RWPE1 (cell line): Measurements from ENCODE around the gene MAPK8.

ENCODE experiments used
- CTCF ChIA-PET: fragments of 350-600 bp; sonication (Branson Sonifier 250); formaldehyde crosslinking; extraction: SDS; loops from one replicate; lab custom pipeline; 2021; lab: Yijun Ruan, JAX
- POLR2A ChIA-PET: fragments of 400-600 bp; formaldehyde crosslinking; extraction: SDS; loops from one replicate; lab custom pipeline; 2020; ENCODE audit warnings: antibody characterized with exemption; ENCODE audit not compliant: low non-redundant PET; lab: Yijun Ruan, JAX
- DNase-seq: peaks from one replicate; pipeline ENCODE4 v3.0.0; 2012; ENCODE audit warnings: low spot score
- H3K27ac ChIP-seq: fragments of 450-650 bp; 2 replicates; pipeline ENCODE4 v1.5.1; 2017
- TF ChIP-seq, protein P1 (sequence below): fragments of 450-650 bp; conservative IDR thresholded peaks from 2 replicates; pipeline ENCODE4 v1.5.1; 2017; ENCODE audit warnings: low read depth, mild to moderate bottlenecking

Gene MAPK8

DNA sequence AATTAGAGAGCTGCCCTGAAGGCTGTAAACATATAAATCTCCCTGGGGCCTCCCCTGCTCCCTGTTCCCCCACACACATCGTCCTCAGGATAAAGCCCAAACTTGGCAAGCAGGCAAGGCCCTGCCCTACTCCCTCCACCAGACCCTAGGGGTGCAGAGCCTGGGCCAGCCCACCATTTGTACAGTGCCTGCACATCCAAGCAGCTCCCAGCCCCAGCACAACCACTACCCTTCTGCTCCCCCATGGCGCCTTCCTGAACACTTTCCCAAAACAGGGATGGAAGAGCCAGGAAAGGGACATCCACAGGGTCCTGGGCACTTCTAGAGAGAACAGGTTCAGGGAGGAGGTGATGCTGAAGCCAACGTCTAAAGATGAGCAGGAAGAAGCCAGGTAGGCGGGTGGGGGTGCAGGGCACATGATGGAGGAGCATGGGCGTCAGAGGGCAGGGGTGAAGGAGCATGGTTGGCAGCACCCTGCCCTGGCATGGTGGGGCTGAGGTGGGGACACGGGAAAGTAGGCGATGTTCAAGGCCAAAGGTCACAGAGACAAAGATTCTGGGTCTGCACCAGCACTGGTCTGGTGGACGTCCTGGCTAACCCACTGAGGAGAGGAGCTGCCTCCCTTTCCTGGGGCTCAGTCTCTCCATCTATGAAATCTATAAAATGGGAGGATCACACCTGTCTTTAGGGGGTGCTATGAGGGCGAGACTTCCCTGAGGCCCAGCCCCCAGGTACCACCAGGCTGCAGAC lies 157.8 kb downstream of the MAPK8 start:
- ChIA-PET POLR2A (no interaction called here), CTCF (interaction anchor here (0.9 kb wide), 1 partner anchor 192 kb away, joined by 3 read pairs; no protein-coding TSS in a partner anchor)
- no peak for DNase-seq
- H3K27ac ChIP-seq: peak overlapping the region; percentile 80
- TF ChIP-seq, protein P1, sequence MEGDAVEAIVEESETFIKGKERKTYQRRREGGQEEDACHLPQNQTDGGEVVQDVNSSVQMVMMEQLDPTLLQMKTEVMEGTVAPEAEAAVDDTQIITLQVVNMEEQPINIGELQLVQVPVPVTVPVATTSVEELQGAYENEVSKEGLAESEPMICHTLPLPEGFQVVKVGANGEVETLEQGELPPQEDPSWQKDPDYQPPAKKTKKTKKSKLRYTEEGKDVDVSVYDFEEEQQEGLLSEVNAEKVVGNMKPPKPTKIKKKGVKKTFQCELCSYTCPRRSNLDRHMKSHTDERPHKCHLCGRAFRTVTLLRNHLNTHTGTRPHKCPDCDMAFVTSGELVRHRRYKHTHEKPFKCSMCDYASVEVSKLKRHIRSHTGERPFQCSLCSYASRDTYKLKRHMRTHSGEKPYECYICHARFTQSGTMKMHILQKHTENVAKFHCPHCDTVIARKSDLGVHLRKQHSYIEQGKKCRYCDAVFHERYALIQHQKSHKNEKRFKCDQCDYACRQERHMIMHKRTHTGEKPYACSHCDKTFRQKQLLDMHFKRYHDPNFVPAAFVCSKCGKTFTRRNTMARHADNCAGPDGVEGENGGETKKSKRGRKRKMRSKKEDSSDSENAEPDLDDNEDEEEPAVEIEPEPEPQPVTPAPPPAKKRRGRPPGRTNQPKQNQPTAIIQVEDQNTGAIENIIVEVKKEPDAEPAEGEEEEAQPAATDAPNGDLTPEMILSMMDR: no peak

DNA sequence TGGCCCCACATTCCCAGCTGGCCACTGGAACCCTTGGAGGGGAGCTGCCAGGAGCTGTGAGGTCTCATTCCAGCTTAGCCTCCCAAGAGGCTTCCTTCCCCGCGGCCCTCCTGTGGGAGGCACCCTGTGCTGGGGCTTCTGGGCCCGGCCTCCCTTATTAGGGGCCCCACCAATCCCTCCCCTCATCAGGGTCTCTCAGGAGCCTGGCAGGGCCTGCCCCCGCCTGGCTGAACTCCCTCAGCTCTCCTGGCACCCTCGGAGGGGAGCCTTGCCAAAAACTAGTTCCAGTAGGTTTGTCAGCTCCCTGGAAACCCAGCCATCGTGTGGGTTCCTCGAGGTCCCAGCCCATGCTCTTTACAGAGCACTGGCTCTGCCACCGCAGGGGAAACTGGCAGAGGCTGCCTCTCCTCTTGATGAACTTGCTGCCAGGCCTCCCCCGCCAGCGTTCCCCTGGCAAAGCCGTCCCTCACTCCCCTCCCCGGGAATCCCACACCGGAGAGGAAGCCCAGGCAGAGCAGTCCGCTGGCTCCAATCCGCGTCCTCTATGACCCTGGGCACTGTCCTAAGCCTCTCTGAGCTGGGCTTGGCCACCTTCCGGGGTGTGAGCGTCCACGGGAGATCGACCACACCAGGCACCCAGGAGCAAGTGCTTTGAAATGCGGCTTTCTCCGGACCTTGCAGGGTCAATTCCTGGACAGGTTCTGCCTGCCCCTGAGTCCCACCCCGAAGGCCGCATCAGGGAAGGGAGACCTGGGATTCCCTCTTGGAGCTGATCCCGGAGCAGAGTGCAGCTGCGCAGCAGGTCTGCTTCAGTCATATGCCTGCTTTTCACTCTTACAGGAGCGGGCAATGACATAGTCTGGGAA lies 158.6 kb downstream of the MAPK8 start:
- H3K27ac ChIP-seq: peak overlapping the region; percentile 80
- ChIA-PET POLR2A (no interaction called here), CTCF (interaction anchor here (0.9 kb wide), 1 partner anchor 191 kb away, joined by 3 read pairs; no protein-coding TSS in a partner anchor)
- no peak for DNase-seq
- TF ChIP-seq, protein P1: no peak

DNA sequence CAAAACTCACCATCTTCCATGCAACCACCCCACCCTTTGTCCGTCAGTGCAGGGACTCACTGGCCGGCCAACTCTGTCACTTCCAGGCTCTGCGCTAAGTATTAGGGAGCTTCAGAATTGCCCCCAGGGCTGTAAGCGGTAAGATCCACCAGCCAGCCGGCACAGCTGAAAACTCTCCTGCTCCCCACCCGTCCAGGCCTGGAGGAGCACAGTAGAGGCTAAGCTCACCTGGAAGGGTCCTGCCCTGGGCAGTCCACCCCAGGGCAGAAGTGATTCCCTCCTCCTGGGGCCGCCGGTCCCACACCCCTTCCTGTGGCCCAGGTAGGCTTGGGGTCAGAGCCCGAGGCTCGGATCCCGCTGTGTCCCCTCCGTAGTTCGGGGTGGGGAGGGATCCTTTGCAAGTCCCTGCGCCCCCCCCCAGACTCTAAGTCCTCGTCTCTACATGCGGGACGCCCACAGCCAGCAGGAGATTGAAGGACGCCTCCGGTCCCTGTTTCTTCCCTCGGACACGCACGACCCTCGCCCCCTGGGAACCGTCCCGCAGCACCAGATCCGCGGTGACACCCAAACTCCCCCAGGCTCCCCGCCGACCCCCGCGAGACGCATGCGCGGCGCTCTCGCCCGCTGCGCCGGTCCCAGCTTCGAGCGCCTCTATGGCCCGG lies 159.5 kb downstream of the MAPK8 start:
- POLR2A ChIA-PET: interaction anchor here (0.6 kb wide), 1 partner anchor 35 kb away, joined by 3 read pairs; no protein-coding TSS in a partner anchor
- TF ChIP-seq, protein P1: no peak
- CTCF ChIA-PET: interaction anchor here (0.6 to 1.1 kb wide), 2 partner anchors 21 to 26 kb away, joined by 3 read pairs; no protein-coding TSS in a partner anchor

DNA sequence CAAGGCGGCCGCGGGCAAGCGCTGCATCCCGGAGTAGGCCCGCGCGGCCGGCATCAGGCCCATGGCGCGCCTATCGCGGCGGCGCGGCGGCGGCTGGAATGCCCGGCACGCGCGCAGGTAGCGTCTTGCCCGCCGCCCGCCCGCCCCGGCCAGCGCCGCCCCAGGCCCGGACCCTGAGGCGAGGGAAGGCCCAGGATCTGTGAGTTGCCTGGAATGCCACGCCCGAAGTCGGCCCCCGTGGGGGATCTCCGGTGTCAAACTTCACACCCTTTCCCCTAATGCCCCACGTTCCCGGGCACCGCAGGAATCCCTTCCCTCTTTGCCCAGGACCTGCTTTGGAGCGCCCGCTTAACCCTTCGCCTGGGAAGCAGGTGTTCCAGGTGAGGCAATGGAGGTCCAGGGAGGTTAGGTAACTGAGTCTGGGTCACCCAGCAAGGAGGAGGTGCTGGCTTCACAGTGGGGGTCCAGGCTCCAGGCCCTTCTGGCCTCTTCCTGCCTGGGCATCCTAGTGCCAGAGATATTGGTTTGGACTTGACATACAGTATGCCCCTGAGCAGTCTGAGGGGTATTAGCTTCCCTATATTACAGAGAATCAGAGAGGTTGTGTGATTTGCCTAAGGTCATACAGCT lies 160.2 kb downstream of the MAPK8 start:
- peak; percentile 48 for DNase-seq
- CTCF ChIA-PET: interaction anchor here (1.1 kb wide), 1 partner anchor 22 kb away, joined by 3 read pairs; no protein-coding TSS in a partner anchor
- POLR2A ChIA-PET: no interaction called here

More for the DNA sequence above, 159.5 kb downstream of the MAPK8 start:
- no peak for DNase-seq
- H3K27ac ChIP-seq: peak overlapping the region; percentile 80

DNA sequence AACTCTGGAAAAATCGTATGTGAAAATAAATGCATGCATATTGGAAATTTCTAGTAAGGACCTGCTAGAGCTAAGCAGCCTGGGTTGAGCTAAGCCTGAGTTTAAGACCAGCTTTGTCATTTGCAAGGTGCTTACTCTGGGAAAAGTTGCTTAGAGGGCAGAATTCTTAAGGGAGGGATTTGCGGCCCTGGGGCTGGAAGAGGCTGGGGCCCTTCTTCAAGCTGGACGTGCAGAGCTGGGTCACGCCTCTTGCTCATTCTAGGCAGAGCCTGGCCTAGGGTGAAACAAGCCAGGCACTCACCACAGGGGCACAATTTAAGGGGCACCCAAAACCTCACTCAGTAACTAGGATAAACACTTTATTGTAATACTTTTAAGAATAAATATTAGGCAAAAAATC lies 161.2 kb downstream of the MAPK8 start:
- ChIA-PET POLR2A (no interaction called here), CTCF (no interaction called here)
- peak overlapping the region; percentile 43; the same call in 1 of the 2 replicates for H3K27ac ChIP-seq
- no peak for DNase-seq
- TF ChIP-seq, protein P1: no peak

More for the DNA sequence above, 160.2 kb downstream of the MAPK8 start:
- peak overlapping the region; percentile 80 for H3K27ac ChIP-seq
- TF ChIP-seq, protein P1: no peak
